SK-N-SH (cell line): ENCODE results near the gene REXO2. TPM values are rescaled to one million over a fixed set of nuclear protein-coding genes. Genes with fewer than 3 reads are reported as not detected.

Experiments used
- CTCF ChIA-PET: fragments of 300-600, 350-600 bp; formaldehyde crosslinking; extraction: SDS; loops from one replicate; lab custom pipeline; 2021; lab: Yijun Ruan, JAX
- POLR2A ChIA-PET: fragments of 350-600 bp; sonication (Branson Sonifier 250); formaldehyde crosslinking; extraction: SDS; loops from one replicate; lab custom pipeline; 2020; ENCODE audit warnings: antibody characterized with exemption, inconsistent platforms; lab: Yijun Ruan, JAX
- DNase-seq: peaks from one replicate; pipeline ENCODE4 v3.0.0; 2012
- H2AFZ ChIP-seq: fragments of 200-600 bp; sonication (generic); 2 replicates; pipeline ENCODE4 v1.8.1; 2016; ENCODE audit warnings: antibody characterized with exemption, mild to moderate bottlenecking, low read depth
- H3F3A ChIP-seq: fragments of 200-600 bp; sonication (generic); replicated peaks from 2 replicates; pipeline ENCODE3; 2016; ENCODE audit warnings: antibody characterized with exemption, mild to moderate bottlenecking; ENCODE audit not compliant: insufficient read depth
- H3K27ac ChIP-seq, 2 experiments: fragments of 200-500 bp in 1 of 2; fragments of 200-600 bp in 1 of 2; sonication (Bioruptor generic) in 1 of 2; sonication (generic), shearing (Covaris generic) in 1 of 2; 2 replicates each; pipeline versions ENCODE4 v1.5.1 to v1.6.1; 2014 to 2016; ENCODE audit warnings: low read depth in 2 of 2, inconsistent platforms in 1 of 2, low read length in 1 of 2, mild to moderate bottlenecking in 1 of 2, mixed read lengths in 1 of 2
- H3K27me3 ChIP-seq: fragments of 200-600 bp; sonication (generic), shearing (Covaris generic); 2 replicates; pipeline ENCODE4 v1.6.1; 2016; ENCODE audit warnings: mixed run types; ENCODE audit not compliant: insufficient read depth
- H3K36me3 ChIP-seq, 2 experiments: fragments of 200-500 bp in 1 of 2; fragments of 200-600 bp in 1 of 2; sonication (Bioruptor generic) in 1 of 2; sonication (generic) in 1 of 2; replicated peaks in 1 of 2; 2 replicates each; pipeline versions ENCODE3 to v1.5.1; 2014 to 2016; ENCODE audit warnings: low read length in 1 of 2, mild to moderate bottlenecking in 1 of 2; ENCODE audit not compliant: insufficient read depth in 2 of 2, control insufficient read depth in 1 of 2
- H3K4me1 ChIP-seq, 2 experiments: fragments of 200-500 bp in 1 of 2; fragments of 200-600 bp in 1 of 2; sonication (Bioruptor generic) in 1 of 2; sonication (generic), shearing (Covaris generic) in 1 of 2; 2 replicates each; pipeline versions ENCODE4 v1.5.1 to v1.6.1; 2014 to 2016; ENCODE audit warnings: low read depth in 1 of 2, low read length in 1 of 2, mixed run types in 1 of 2; ENCODE audit not compliant: insufficient read depth in 2 of 2, control insufficient read depth in 1 of 2
- H3K4me2 ChIP-seq: fragments of 200-600 bp; sonication (generic), shearing (Covaris generic); 2 replicates; pipeline ENCODE4 v1.6.1; 2017; ENCODE audit warnings: mixed run types
- H3K4me3 ChIP-seq, 2 experiments: fragments of 200-500 bp in 1 of 2; fragments of 200-600 bp in 1 of 2; sonication (Bioruptor generic) in 1 of 2; sonication (generic), shearing (Covaris generic) in 1 of 2; 2 replicates each; pipeline versions ENCODE4 v1.5.1 to v1.8.1; 2014 to 2016; ENCODE audit warnings: low read depth in 2 of 2, inconsistent platforms in 1 of 2, low read length in 1 of 2, mild to moderate bottlenecking in 1 of 2, mixed read lengths in 1 of 2, moderate library complexity in 1 of 2
- H3K79me2 ChIP-seq: fragments of 200-600 bp; sonication (generic); 2 replicates; pipeline ENCODE4 v1.8.1; 2017; ENCODE audit warnings: mild to moderate bottlenecking; ENCODE audit not compliant: insufficient read depth
- H3K9ac ChIP-seq: fragments of 200-600 bp; sonication (generic); 2 replicates; pipeline ENCODE4 v1.6.1; 2017; ENCODE audit warnings: mixed run types
- H3K9me2 ChIP-seq: fragments of 200-600 bp; sonication (generic); 2 replicates; pipeline ENCODE4 v1.6.1; 2017; ENCODE audit warnings: mixed run types
- H3K9me3 ChIP-seq: fragments of 200-600 bp; sonication (generic); 2 replicates; pipeline ENCODE4 v1.6.1; 2017; ENCODE audit warnings: mixed run types, mild to moderate bottlenecking, moderate library complexity
- H4K20me1 ChIP-seq: fragments of 200-600 bp; sonication (generic); 2 replicates; pipeline ENCODE4 v1.6.1; 2017; ENCODE audit warnings: mild to moderate bottlenecking, mixed run types; ENCODE audit not compliant: insufficient read depth
- EP300 ChIP-seq, 2 experiments: IDR thresholded peaks; 2 replicates each; pipeline versions ENCODE4 v1.4.0 to v1.6.1; 2012; ENCODE audit warnings: borderline replicate concordance in 1 of 2, low read depth in 1 of 2, low read length in 1 of 2
- FOXJ3 ChIP-seq: sonication (generic); formaldehyde crosslinking; IDR thresholded peaks from 2 replicates; pipeline ENCODE4 v1.5.1; 2020; ENCODE audit warnings: mild to moderate bottlenecking, missing genetic modification reagents
- FOXM1 ChIP-seq: IDR thresholded peaks from 2 replicates; pipeline ENCODE4 v1.4.0; 2012; ENCODE audit warnings: low read depth, mild to moderate bottlenecking
- GATA2 ChIP-seq: sonication (generic); formaldehyde crosslinking; IDR thresholded peaks from 2 replicates; pipeline ENCODE4 v1.5.0; 2020; ENCODE audit warnings: mild to moderate bottlenecking, missing genetic modification reagents
- JUND ChIP-seq: IDR thresholded peaks from 2 replicates; pipeline ENCODE4 v1.4.0; 2012
- MEF2A ChIP-seq: IDR thresholded peaks from 2 replicates; pipeline ENCODE4 v1.4.0; 2012; ENCODE audit warnings: low read depth, borderline replicate concordance
- MXI1 ChIP-seq: IDR thresholded peaks from 2 replicates; pipeline ENCODE4 v1.6.1; 2012; ENCODE audit warnings: mild to moderate bottlenecking, low read depth, low read length, improper control_type of control experiment
- RAD21 ChIP-seq: IDR thresholded peaks from 2 replicates; pipeline ENCODE4 v1.6.1; 2012; ENCODE audit warnings: mild to moderate bottlenecking, low read length
- RCOR1 ChIP-seq: fragments of 150-350 bp; IDR thresholded peaks from 2 replicates; pipeline ENCODE4 v1.6.1; 2017; ENCODE audit warnings: antibody characterized with exemption, low read length
- REST ChIP-seq: IDR thresholded peaks from 2 replicates; pipeline ENCODE4 v1.6.1; 2012; ENCODE audit warnings: mild to moderate bottlenecking, low read depth, low read length, moderate library complexity
- SIN3A ChIP-seq: IDR thresholded peaks from 2 replicates; pipeline ENCODE4 v1.6.1; 2012; ENCODE audit warnings: low read depth, mild to moderate bottlenecking, low read length, moderate library complexity, borderline replicate concordance
- TCF12 ChIP-seq: IDR thresholded peaks from 2 replicates; pipeline ENCODE4 v1.4.0; 2012
- WGBS: methylation state at CpG from one replicate; pipeline ENCODE4 v1.1.6; 2017; ENCODE audit warnings: low lambda C conversion rate; 5-methylcytosine and 5-hydroxymethylcytosine counted together
- polyA plus RNA-seq, 3 experiments: library from polyadenylated mRNA; depleted of rRNA; stranded (reverse); fragments of >200 nt; gene quantifications; 2 replicates each; pipeline ENCODE4 v1.2.3, GENCODE V29; 2012

The REXO2 gene
- polyA plus RNA-seq, 1 of the 3 experiments (the other 2 are of a cell fraction), result 419 TPM

GRCh38 chr11:114401311-114401710 lies 38.0 kb upstream of the REXO2 start:
- ChIA-PET POLR2A (no interaction called here), CTCF (no interaction called here)
- peaks cover 33 to 38% of the 10 kb centered on the region in 2 experiments for H3K36me3 ChIP-seq
- H3K79me2 ChIP-seq, result peaks cover 82% of the 10 kb centered on the region
- H3K9me2 ChIP-seq, result no peaks in the 10 kb centered on the region
- DNase-seq, result no peak
- H3K9me3 ChIP-seq, result no peaks in the 10 kb centered on the region
- peaks cover 7% of the 10 kb centered on the region for H3F3A ChIP-seq
- peak overlapping the region; percentile 93 to 95 for H3K4me3 ChIP-seq
- WGBS, result 1% methylated on average over 4 of the region's 4 CpGs
- peak overlapping the region; percentile 53; the same call in 1 of the 2 replicates for H2AFZ ChIP-seq
- peak overlapping the region; percentile 98 for H3K9ac ChIP-seq
- H3K27ac ChIP-seq, result peak overlapping the region; percentile 97 to 98
- H4K20me1 ChIP-seq, result peaks cover 4% of the 10 kb centered on the region; the same call in 1 of the 2 replicates
- peak overlapping the region; percentile 74 for H3K4me2 ChIP-seq
- no peaks in the 10 kb centered on the region for H3K27me3 ChIP-seq
- no peak for TF ChIP-seq GATA2 (CRISPR knock-in tag)
- no peak for TF ChIP-seq EP300 (IDR thresholded peaks at IDR 0.05; ENCODE audit: borderline replicate concordance in 1 of 2, low read depth in 1 of 2, low read length in 1 of 2)
- peaks cover 7 to 30% of the 10 kb centered on the region in 2 experiments; a peak in 3 of 4 replicates for H3K4me1 ChIP-seq

GRCh38 chr11:114412946-114413345 lies 26.3 kb upstream of the REXO2 start:
- Histone ChIP-seq H3K27me3 (no peaks in the 10 kb centered on the region), H3K4me1 (peaks cover 0 to 4% of the 10 kb centered on the region in 2 experiments; a peak in 1 of 4 replicates), H3K9me2 (no peaks in the 10 kb centered on the region), H2AFZ (no peak overlapping the region), H3K27ac (no peak overlapping the region), H3K4me3 (no peak overlapping the region), H3K4me2 (no peak overlapping the region), H3K9ac (no peak overlapping the region), H3K9me3 (no peaks in the 10 kb centered on the region), H4K20me1 (no peaks in the 10 kb centered on the region), H3K79me2 (peaks cover 6% of the 10 kb centered on the region; the same call in 1 of the 2 replicates), H3K36me3 (peaks cover 28 to 69% of the 10 kb centered on the region in 2 experiments), H3F3A (peaks cover 18% of the 10 kb centered on the region)
- no peak for DNase-seq
- ChIA-PET CTCF (no interaction called here), POLR2A (no interaction called here)
- TF ChIP-seq RCOR1 (no peak), SIN3A (no peak), FOXJ3 (CRISPR knock-in tag) (no peak), RAD21 (no peak), REST (no peak), FOXM1 (no peak), MEF2A (no peak), TCF12 (no peak), JUND (no peak), MXI1 (no peak)
- WGBS, result 90% methylated on average over 4 of the region's 4 CpGs
